Activated CD8-positive, alpha-beta memory T cell treated with anti-CD3 and anti-CD28 coated beads, Interleukin-2, amount 10 ng/mL, durations not matched to agents 7 days and 5 days (primary cell): ENCODE measurements around the gene GRIK1. TPM values are rescaled to one million over a fixed set of nuclear protein-coding genes. Genes with fewer than 3 reads are reported as not detected.

Experiments used
- ATAC-seq: fragments of 150-1000 bp; cut with Tn5 transposase; one replicate; pipeline ENCODE4 v1.10.0; 2021; ENCODE audit warnings: moderate library complexity
- CTCF ChIA-PET: fragments of 350-600 bp; sonication (Branson Sonifier 250); formaldehyde crosslinking; loops from one replicate; lab custom pipeline; 2021; ENCODE audit warnings: antibody characterized with exemption; lab: Charles Lee
- DNase-seq: peaks from one replicate; pipeline ENCODE4 v3.0.0-alpha.2; 2020
- H3K27ac Mint-ChIP-seq: one replicate; pipeline ENCODE4 v1.8.0; 2021; ENCODE audit warnings: mild to moderate bottlenecking, mixed read lengths
- H3K27me3 Mint-ChIP-seq: one replicate; pipeline ENCODE4 v1.8.0; 2021; ENCODE audit warnings: mixed read lengths
- H3K36me3 Mint-ChIP-seq: one replicate; pipeline ENCODE4 v1.8.0; 2021; ENCODE audit warnings: mild to moderate bottlenecking, mixed read lengths
- H3K4me1 Mint-ChIP-seq: one replicate; pipeline ENCODE4 v1.8.0; 2021; ENCODE audit warnings: mixed read lengths
- H3K4me3 Mint-ChIP-seq: one replicate; pipeline ENCODE4 v1.8.0; 2021; ENCODE audit warnings: mild to moderate bottlenecking, moderate library complexity, mixed read lengths
- H3K9me3 Mint-ChIP-seq: one replicate; pipeline ENCODE4 v1.8.0; 2022; ENCODE audit warnings: low read depth, mixed read lengths
- total RNA-seq, 2 experiments: library from RNA; stranded (reverse); gene quantifications; one replicate each; pipeline ENCODE4 v1.2.3, GENCODE V29; 2021

The GRIK1 gene
- total RNA-seq, 2 experiments from 2014 or later, result not detected

- H3K27ac Mint-ChIP-seq, result no peak overlapping the region
- H3K4me3 Mint-ChIP-seq, result no peak overlapping the region
- H3K27me3 Mint-ChIP-seq, result peaks cover 3% of the 10 kb centered on the region
- CTCF ChIA-PET, result no interaction called here
- H3K36me3 Mint-ChIP-seq, result no peaks in the 10 kb centered on the region
- no peak for DNase-seq
- ATAC-seq, result no peak
- no peaks in the 10 kb centered on the region for H3K9me3 Mint-ChIP-seq
- no peaks in the 10 kb centered on the region for H3K4me1 Mint-ChIP-seq
Measured at GRCh38 chr21:29812947-29813346, 126.8 kb downstream of the GRIK1 start.

GRCh38 chr21:29810871-29811270 lies 128.9 kb downstream of the GRIK1 start:
- CTCF ChIA-PET, result interaction anchor here (0.7 kb wide), 1 partner anchor 1410 kb away, joined by 3 read pairs; no protein-coding TSS in a partner anchor
- H3K36me3 Mint-ChIP-seq, result no peaks in the 10 kb centered on the region
- H3K4me1 Mint-ChIP-seq, result no peaks in the 10 kb centered on the region
- H3K4me3 Mint-ChIP-seq, result no peak overlapping the region
- peaks cover 3% of the 10 kb centered on the region for H3K27me3 Mint-ChIP-seq
- ATAC-seq, result no peak
- DNase-seq, result no peak
- no peaks in the 10 kb centered on the region for H3K9me3 Mint-ChIP-seq
- no peak overlapping the region for H3K27ac Mint-ChIP-seq

GRCh38 chr21:29808153-29808552 lies 131.6 kb downstream of the GRIK1 start:
- ATAC-seq (no peak), DNase-seq (no peak)
- CTCF ChIA-PET, result no interaction called here
- no peaks in the 10 kb centered on the region for H3K36me3 Mint-ChIP-seq
- H3K27me3 Mint-ChIP-seq, result peaks cover 3% of the 10 kb centered on the region
- H3K27ac Mint-ChIP-seq, result no peak overlapping the region
- no peak overlapping the region for H3K4me3 Mint-ChIP-seq
- no peaks in the 10 kb centered on the region for H3K4me1 Mint-ChIP-seq
- no peaks in the 10 kb centered on the region for H3K9me3 Mint-ChIP-seq

- H3K4me1 Mint-ChIP-seq, result no peaks in the 10 kb centered on the region
- H3K27ac Mint-ChIP-seq, result no peak overlapping the region
- peaks cover 2% of the 10 kb centered on the region for H3K9me3 Mint-ChIP-seq
- no peak for DNase-seq
- no peak for ATAC-seq
- CTCF ChIA-PET, result no interaction called here
- H3K36me3 Mint-ChIP-seq, result no peaks in the 10 kb centered on the region
- H3K4me3 Mint-ChIP-seq, result no peak overlapping the region
- peaks cover 3% of the 10 kb centered on the region for H3K27me3 Mint-ChIP-seq
Measured at GRCh38 chr21:29805105-29805504, 134.7 kb downstream of the GRIK1 start.

- H3K9me3 Mint-ChIP-seq, result peaks cover 2% of the 10 kb centered on the region
- CTCF ChIA-PET, result interaction anchor here (1.0 kb wide), 1 partner anchor 46 kb away, joined by 3 read pairs; no protein-coding TSS in a partner anchor
- H3K36me3 Mint-ChIP-seq, result no peaks in the 10 kb centered on the region
- no peak for DNase-seq
- no peaks in the 10 kb centered on the region for H3K4me1 Mint-ChIP-seq
- no peak overlapping the region for H3K27ac Mint-ChIP-seq
- H3K27me3 Mint-ChIP-seq, result no peaks in the 10 kb centered on the region
- H3K4me3 Mint-ChIP-seq, result no peak overlapping the region
- ATAC-seq, result no peak
Measured at GRCh38 chr21:29803191-29803590, 136.6 kb downstream of the GRIK1 start.

- Mint-ChIP-seq H3K36me3 (no peaks in the 10 kb centered on the region), H3K4me3 (no peak overlapping the region), H3K9me3 (peaks cover 2% of the 10 kb centered on the region), H3K27ac (no peak overlapping the region), H3K4me1 (no peaks in the 10 kb centered on the region), H3K27me3 (no peaks in the 10 kb centered on the region)
- ATAC-seq, result no peak
- no peak for DNase-seq
- CTCF ChIA-PET, result no interaction called here
Measured at GRCh38 chr21:29801122-29801521, 138.7 kb downstream of the GRIK1 start.

- DNase-seq, result no peak
Measured at GRCh38 chr21:29800056-29800455, 139.7 kb downstream of the GRIK1 start.

GRCh38 chr21:29798840-29799239 lies 141.0 kb downstream of the GRIK1 start:
- CTCF ChIA-PET, result no interaction called here
- Mint-ChIP-seq H3K36me3 (no peaks in the 10 kb centered on the region), H3K27ac (no peak overlapping the region), H3K27me3 (no peaks in the 10 kb centered on the region), H3K4me3 (no peak overlapping the region), H3K9me3 (peaks cover 2% of the 10 kb centered on the region), H3K4me1 (no peaks in the 10 kb centered on the region)
- no peak for ATAC-seq
- no peak for DNase-seq

More at GRCh38 chr21:29800056-29800455, 139.7 kb downstream of the GRIK1 start:
- Mint-ChIP-seq H3K4me3 (no peak overlapping the region), H3K27me3 (no peaks in the 10 kb centered on the region), H3K4me1 (no peaks in the 10 kb centered on the region), H3K36me3 (no peaks in the 10 kb centered on the region), H3K27ac (no peak overlapping the region), H3K9me3 (peaks cover 2% of the 10 kb centered on the region)
- CTCF ChIA-PET, result interaction anchor here (0.6 kb wide), 1 partner anchor 14 kb away, joined by 3 read pairs; no protein-coding TSS in a partner anchor
- no peak for ATAC-seq

- Mint-ChIP-seq H3K27ac (no peak overlapping the region), H3K36me3 (no peaks in the 10 kb centered on the region), H3K4me3 (no peak overlapping the region), H3K27me3 (no peaks in the 10 kb centered on the region), H3K4me1 (no peaks in the 10 kb centered on the region), H3K9me3 (no peaks in the 10 kb centered on the region)
- DNase-seq (no peak), ATAC-seq (no peak)
- CTCF ChIA-PET, result interaction anchor here (0.8 kb wide), 1 partner anchor 15 kb away, joined by 3 read pairs; no protein-coding TSS in a partner anchor
Measured at GRCh38 chr21:29797155-29797554, 142.6 kb downstream of the GRIK1 start.

GRCh38 chr21:29793712-29794111 lies 146.1 kb downstream of the GRIK1 start:
- Mint-ChIP-seq H3K9me3 (no peaks in the 10 kb centered on the region), H3K36me3 (no peaks in the 10 kb centered on the region), H3K4me1 (no peaks in the 10 kb centered on the region), H3K27ac (no peak overlapping the region), H3K4me3 (no peak overlapping the region), H3K27me3 (no peaks in the 10 kb centered on the region)
- CTCF ChIA-PET, result no interaction called here
- ATAC-seq (no peak), DNase-seq (no peak)

GRCh38 chr21:29789393-29789792 lies 150.4 kb downstream of the GRIK1 start:
- no peak for DNase-seq
- H3K4me3 Mint-ChIP-seq, result no peak overlapping the region
- no peaks in the 10 kb centered on the region for H3K9me3 Mint-ChIP-seq
- H3K36me3 Mint-ChIP-seq, result no peaks in the 10 kb centered on the region
- H3K4me1 Mint-ChIP-seq, result no peaks in the 10 kb centered on the region
- CTCF ChIA-PET, result no interaction called here
- no peak for ATAC-seq
- no peak overlapping the region for H3K27ac Mint-ChIP-seq
- H3K27me3 Mint-ChIP-seq, result no peaks in the 10 kb centered on the region

GRCh38 chr21:29788752-29789151 lies 151.0 kb downstream of the GRIK1 start:
- ATAC-seq, result no peak
- Mint-ChIP-seq H3K27me3 (no peaks in the 10 kb centered on the region), H3K36me3 (no peaks in the 10 kb centered on the region), H3K4me3 (no peak overlapping the region), H3K27ac (no peak overlapping the region), H3K9me3 (no peaks in the 10 kb centered on the region), H3K4me1 (no peaks in the 10 kb centered on the region)
- no peak for DNase-seq
- CTCF ChIA-PET, result no interaction called here

- no peaks in the 10 kb centered on the region for H3K27me3 Mint-ChIP-seq
- CTCF ChIA-PET, result no interaction called here
- DNase-seq (no peak), ATAC-seq (no peak)
- H3K4me1 Mint-ChIP-seq, result no peaks in the 10 kb centered on the region
- no peak overlapping the region for H3K4me3 Mint-ChIP-seq
- no peak overlapping the region for H3K27ac Mint-ChIP-seq
- no peaks in the 10 kb centered on the region for H3K36me3 Mint-ChIP-seq
- no peaks in the 10 kb centered on the region for H3K9me3 Mint-ChIP-seq
Measured at GRCh38 chr21:29787361-29787909, 152.4 kb downstream of the GRIK1 start.

GRCh38 chr21:29786496-29787360 lies 153.1 kb downstream of the GRIK1 start:
- ATAC-seq (no peak), DNase-seq (no peak)
- Mint-ChIP-seq H3K27ac (no peak overlapping the region), H3K4me3 (no peak overlapping the region), H3K27me3 (no peaks in the 10 kb centered on the region), H3K4me1 (no peaks in the 10 kb centered on the region), H3K9me3 (no peaks in the 10 kb centered on the region), H3K36me3 (no peaks in the 10 kb centered on the region)
- CTCF ChIA-PET, result no interaction called here
